Thoracic aorta (tissue), 2 donors: ENCODE results near the gene NBPF3. TPM values are rescaled to one million over a fixed set of nuclear protein-coding genes. Genes with fewer than 3 reads are reported as not detected.
"Not testable (repeated sequence)": the region's sequence is repeated elsewhere in the genome, so short reads cannot be mapped to it uniquely, and the experiment has no call there.

Source experiments
- ATAC-seq: fragments of 150-250 bp; one replicate; pipeline ENCODE4 v1.8.0; 2017; ENCODE audit warnings: low read depth; ENCODE audit not compliant: insufficient number of reproducible peaks, low FRiP score
- DNase-seq: peaks from one replicate; pipeline ENCODE4 v3.0.0-alpha.2; 2020; ENCODE audit warnings: low spot score
- H3K27ac ChIP-seq, 2 donors: fragments of 200-600 bp; sonication (generic); 1 replicate in 1 of 2; 2 replicates in 1 of 2; pipeline ENCODE4 v1.5.1; 2016; ENCODE audit warnings: mild to moderate bottlenecking in 2 of 2, moderate library complexity in 2 of 2
- H3K27me3 ChIP-seq: fragments of 200-600 bp; sonication (generic); replicated peaks from 2 replicates; pipeline ENCODE4 v1.6.0; 2016; ENCODE audit warnings: mild to moderate bottlenecking; ENCODE audit not compliant: insufficient read depth
- H3K36me3 ChIP-seq: fragments of 200-600 bp; sonication (generic); one replicate; pipeline ENCODE4 v1.5.1; 2016
- H3K4me1 ChIP-seq, 2 donors: fragments of 200-600 bp; sonication (generic); 1 replicate in 1 of 2; 2 replicates in 1 of 2; pipeline versions ENCODE4 v1.5.1 to v1.6.0; 2016; ENCODE audit warnings: low read depth in 2 of 2, mild to moderate bottlenecking in 1 of 2; ENCODE audit not compliant: control insufficient read depth in 1 of 2
- H3K4me3 ChIP-seq: fragments of 200-600 bp; sonication (generic); 2 replicates; pipeline ENCODE4 v1.5.1; 2016; ENCODE audit warnings: mild to moderate bottlenecking
- H3K9me3 ChIP-seq: fragments of 200-600 bp; sonication (generic); 2 replicates; pipeline ENCODE4 v1.5.1; 2016
- CTCF ChIP-seq: fragments of 200-600 bp; sonication (generic); IDR thresholded peaks from one replicate; pipeline ENCODE4 v1.5.1; 2019; ENCODE audit warnings: antibody characterized with exemption
- total RNA-seq, 2 donors: library from RNA; depleted of rRNA; stranded (reverse); fragments of >200 nt; gene quantifications; one replicate each; pipeline versions ENCODE4 v1.1.0 to v1.2.3, GENCODE V29; 2016

Gene NBPF3
- total RNA-seq, 2 donors from 2014 or later = 4.2 to 9.5 TPM

GRCh38 chr1:21517660-21518480, 77.9 kb downstream of the NBPF3 start:
- no peak for TF ChIP-seq CTCF
- H3K27ac ChIP-seq = no peak overlapping the region

GRCh38 chr1:21518774-21519455, 79.0 kb downstream of the NBPF3 start:
- Histone ChIP-seq H3K27me3 (no peaks in the 10 kb centered on the region), H3K9me3 (no peaks in the 10 kb centered on the region), H3K4me3 (no peak overlapping the region), H3K4me1 (no peaks in the 10 kb centered on the region), H3K27ac (no peak overlapping the region), H3K36me3 (no peaks in the 10 kb centered on the region)
- no peak for TF ChIP-seq CTCF
- no peak for DNase-seq
- no peak for ATAC-seq

More at GRCh38 chr1:21517660-21518480, 77.9 kb downstream of the NBPF3 start:
- Histone ChIP-seq H3K4me1 (no peaks in the 10 kb centered on the region), H3K9me3 (no peaks in the 10 kb centered on the region), H3K27me3 (no peaks in the 10 kb centered on the region), H3K36me3 (no peaks in the 10 kb centered on the region), H3K4me3 (no peak overlapping the region)
- DNase-seq = no peak
- ATAC-seq = no peak

GRCh38 chr1:21519486-21520070, 79.6 kb downstream of the NBPF3 start:
- not testable (repeated sequence) for DNase-seq, H3K4me3 ChIP-seq

GRCh38 chr1:21520899-21521716, 81.2 kb downstream of the NBPF3 start:
- TF ChIP-seq CTCF = no peak
- DNase-seq = no peak
- Histone ChIP-seq H3K27me3 (no peaks in the 10 kb centered on the region), H3K9me3 (no peaks in the 10 kb centered on the region), H3K36me3 (no peaks in the 10 kb centered on the region), H3K27ac (no peak overlapping the region), H3K4me3 (no peak overlapping the region), H3K4me1 (no peaks in the 10 kb centered on the region)
- no peak for ATAC-seq

More at GRCh38 chr1:21519486-21520070, 79.6 kb downstream of the NBPF3 start:
- not testable (repeated sequence) for ATAC-seq, H3K36me3 ChIP-seq, H3K4me1 ChIP-seq, H3K27ac ChIP-seq, H3K9me3 ChIP-seq, H3K27me3 ChIP-seq

GRCh38 chr1:21521717-21522060, 81.8 kb downstream of the NBPF3 start:
- no peaks in the 10 kb centered on the region for H3K36me3 ChIP-seq
- no peaks in the 10 kb centered on the region for H3K4me1 ChIP-seq
- no peak overlapping the region for H3K4me3 ChIP-seq
- H3K27me3 ChIP-seq = no peaks in the 10 kb centered on the region
- TF ChIP-seq CTCF = no peak
- no peak for DNase-seq
- no peak for ATAC-seq
- no peaks in the 10 kb centered on the region for H3K9me3 ChIP-seq
- no peak overlapping the region for H3K27ac ChIP-seq
